Activated T-cell treated with anti-CD3 and anti-CD28 coated beads, Interleukin-2, amount 50 U/mL, for 24 hours (primary cell): ENCODE measurements around the gene TACC2.

ENCODE experiments used
- DNase-seq: peaks from one replicate; pipeline ENCODE4 v3.0.0-alpha.2; 2020
- H3K27ac Mint-ChIP-seq: 2 replicates; pipeline ENCODE4 v1.8.0; 2020; ENCODE audit warnings: mild to moderate bottlenecking, mixed read lengths
- H3K27me3 Mint-ChIP-seq: 2 replicates; pipeline ENCODE4 v1.8.0; 2020; ENCODE audit warnings: mixed read lengths
- H3K36me3 Mint-ChIP-seq: 2 replicates; pipeline ENCODE4 v1.8.0; 2020; ENCODE audit warnings: low read depth, mixed read lengths
- H3K4me1 Mint-ChIP-seq: 2 replicates; pipeline ENCODE4 v1.8.0; 2020; ENCODE audit warnings: low read depth, mixed read lengths
- H3K4me3 Mint-ChIP-seq: 2 replicates; pipeline ENCODE4 v1.8.0; 2020; ENCODE audit warnings: mild to moderate bottlenecking, moderate library complexity, mixed read lengths
- H3K9me3 Mint-ChIP-seq: 2 replicates; pipeline ENCODE4 v1.8.0; 2020; ENCODE audit warnings: mixed read lengths

TACC2 gene

DNA sequence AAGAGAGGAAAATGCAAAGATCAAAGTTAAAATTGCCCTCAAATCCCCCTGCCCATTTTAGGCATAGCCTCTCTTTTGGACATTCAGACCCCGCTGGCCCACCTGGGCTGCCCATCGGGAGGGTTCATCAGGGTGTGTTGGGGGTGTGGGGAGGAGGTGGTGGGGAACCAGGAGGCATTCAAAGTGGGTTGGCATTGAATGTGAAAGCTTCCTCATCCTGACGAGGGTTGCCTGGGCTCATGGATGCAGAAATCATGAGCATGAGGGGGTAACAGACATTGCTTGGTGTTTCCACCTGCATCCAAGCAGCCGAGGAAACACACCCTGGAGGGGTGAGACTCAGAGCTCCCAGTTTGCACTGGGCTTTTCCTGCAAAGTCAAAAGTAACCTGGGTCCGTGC, 302.8 kb downstream of the TACC2 start:
- no peak for DNase-seq
- peaks cover 3% of the 10 kb centered on the region for H3K27me3 Mint-ChIP-seq
- no peaks in the 10 kb centered on the region for H3K36me3 Mint-ChIP-seq
- no peaks in the 10 kb centered on the region for H3K9me3 Mint-ChIP-seq
- H3K27ac Mint-ChIP-seq: no peak overlapping the region
- peaks cover 9% of the 10 kb centered on the region for H3K4me1 Mint-ChIP-seq
- no peak overlapping the region for H3K4me3 Mint-ChIP-seq

DNA sequence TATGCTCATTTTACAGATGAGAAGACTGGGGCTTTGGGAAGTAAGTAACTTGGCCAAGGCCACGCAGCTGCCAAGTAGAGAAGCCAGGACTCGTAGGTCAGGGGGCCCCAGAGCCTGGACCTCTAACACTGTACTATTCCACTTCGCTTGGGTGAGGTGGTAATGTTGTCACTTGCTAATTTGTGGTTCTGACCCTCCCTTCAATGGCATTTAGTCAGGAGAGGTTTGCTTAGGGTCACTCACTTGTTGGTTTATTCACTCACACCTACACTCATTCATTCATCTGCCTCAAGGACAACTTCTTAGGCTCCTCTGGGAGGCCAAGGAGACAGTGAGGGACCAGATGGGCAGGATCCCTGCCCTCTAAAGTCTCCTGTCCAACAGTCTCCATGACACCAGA, 303.4 kb downstream of the TACC2 start:
- no peak overlapping the region for H3K27ac Mint-ChIP-seq
- H3K36me3 Mint-ChIP-seq: no peaks in the 10 kb centered on the region
- no peak for DNase-seq
- H3K9me3 Mint-ChIP-seq: no peaks in the 10 kb centered on the region
- peaks cover 9% of the 10 kb centered on the region for H3K4me1 Mint-ChIP-seq
- H3K4me3 Mint-ChIP-seq: no peak overlapping the region
- H3K27me3 Mint-ChIP-seq: peaks cover 3% of the 10 kb centered on the region

DNA sequence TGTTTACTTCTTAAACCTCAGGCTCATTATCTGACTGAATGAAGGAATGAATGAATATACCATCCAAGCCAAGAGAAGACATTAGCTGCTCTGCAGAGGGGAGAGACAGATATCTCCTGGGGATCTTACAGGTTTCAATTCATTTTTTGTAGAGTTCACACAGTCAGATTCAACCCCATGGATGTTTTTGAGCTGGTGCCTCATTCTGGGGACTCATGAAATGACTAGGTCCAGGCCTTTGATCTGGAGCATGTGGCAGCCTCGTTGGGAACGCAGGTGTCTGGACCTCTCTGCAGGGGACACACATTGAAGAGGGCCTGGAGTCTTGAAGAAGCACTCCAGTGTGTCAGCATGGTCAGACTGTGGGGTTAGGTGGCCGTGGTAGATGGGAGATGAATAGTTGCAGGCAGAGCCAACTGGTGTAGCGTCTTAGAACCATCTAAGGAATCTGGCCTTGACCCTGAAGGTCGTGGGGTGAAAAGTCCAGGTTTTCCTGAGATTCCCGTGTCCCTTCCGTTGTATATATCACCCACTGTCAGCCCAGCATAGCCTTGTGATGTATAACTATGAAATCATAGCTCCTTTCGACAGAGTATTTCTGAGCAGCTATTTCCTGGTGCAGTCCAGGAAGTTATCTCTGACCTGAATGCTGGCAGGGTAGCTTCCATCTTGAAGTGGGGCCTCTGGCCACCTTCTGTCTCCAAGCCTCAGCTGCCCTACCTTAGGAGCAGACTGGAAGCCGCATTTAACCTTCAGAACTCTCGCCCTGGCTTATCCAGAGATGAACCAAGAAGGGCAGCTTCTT, 304.4 kb downstream of the TACC2 start:
- Mint-ChIP-seq H3K4me3 (no peak overlapping the region), H3K27me3 (no peaks in the 10 kb centered on the region), H3K9me3 (no peaks in the 10 kb centered on the region), H3K27ac (no peak overlapping the region), H3K36me3 (no peaks in the 10 kb centered on the region), H3K4me1 (peaks cover 9% of the 10 kb centered on the region)
- no peak for DNase-seq

- no peak overlapping the region for H3K27ac Mint-ChIP-seq
These were observed 305.0 kb downstream of the TACC2 start for GRCh38 chr10:122293961-122294380.

DNA sequence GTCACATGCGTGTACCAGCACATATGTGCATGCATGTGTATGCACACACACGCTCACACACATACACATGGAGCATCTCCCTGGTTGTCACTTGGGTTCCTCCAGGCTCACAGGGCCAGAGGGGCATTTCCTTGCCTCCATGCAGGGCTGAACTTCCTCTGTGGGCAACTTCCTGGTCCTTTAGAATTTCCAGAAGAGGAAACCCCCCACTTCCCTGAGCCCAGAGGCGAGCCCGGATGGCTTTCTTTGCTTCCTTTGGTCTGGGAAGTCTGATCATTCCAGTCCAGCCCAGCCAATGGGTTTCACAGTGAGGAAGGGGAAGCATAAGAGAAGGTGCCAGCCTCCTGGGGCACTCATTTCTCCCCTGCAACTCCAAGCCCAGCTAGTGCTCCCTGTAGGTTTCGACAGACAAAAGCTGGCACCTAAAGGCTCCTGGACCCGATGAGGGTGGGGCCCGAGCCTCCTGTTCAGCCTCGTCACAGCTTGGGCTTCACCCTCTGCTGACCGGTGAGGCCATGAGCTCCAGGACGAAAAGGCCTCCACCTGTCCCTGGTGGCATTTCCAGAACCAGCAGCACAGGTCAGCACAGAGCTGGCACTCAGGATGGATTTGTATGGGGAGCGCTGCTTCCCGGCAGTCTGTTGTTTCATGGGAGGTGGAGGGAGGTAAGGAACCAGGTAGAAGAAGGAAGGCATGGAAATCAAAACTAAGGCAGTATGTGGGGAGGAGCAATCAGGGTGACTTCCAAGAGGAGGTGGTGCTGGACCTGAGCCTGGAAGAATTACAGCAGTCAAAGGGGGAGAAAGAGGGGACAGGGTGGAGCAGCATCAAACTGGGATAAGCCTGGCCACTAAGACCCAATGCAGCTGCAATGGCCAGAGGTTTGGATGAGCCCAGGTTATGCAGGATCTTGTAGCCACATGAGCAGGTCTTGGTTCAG, 305.8 kb downstream of the TACC2 start:
- DNase-seq: no peak
- Mint-ChIP-seq H3K9me3 (no peaks in the 10 kb centered on the region), H3K36me3 (no peaks in the 10 kb centered on the region), H3K27me3 (no peaks in the 10 kb centered on the region), H3K4me3 (no peak overlapping the region), H3K27ac (no peak overlapping the region), H3K4me1 (peaks cover 11% of the 10 kb centered on the region)

More at GRCh38 chr10:122293961-122294380, 305.0 kb downstream of the TACC2 start:
- Mint-ChIP-seq H3K36me3 (no peaks in the 10 kb centered on the region), H3K27me3 (no peaks in the 10 kb centered on the region), H3K4me3 (no peak overlapping the region), H3K9me3 (no peaks in the 10 kb centered on the region), H3K4me1 (peaks cover 11% of the 10 kb centered on the region)
- no peak for DNase-seq

- H3K4me1 Mint-ChIP-seq: peaks cover 11% of the 10 kb centered on the region
- no peaks in the 10 kb centered on the region for H3K27me3 Mint-ChIP-seq
- no peak overlapping the region for H3K4me3 Mint-ChIP-seq
- DNase-seq: no peak
- no peak overlapping the region for H3K27ac Mint-ChIP-seq
- H3K36me3 Mint-ChIP-seq: no peaks in the 10 kb centered on the region
- H3K9me3 Mint-ChIP-seq: no peaks in the 10 kb centered on the region
These were observed 306.5 kb downstream of the TACC2 start for GRCh38 chr10:122295451-122295809.

- Mint-ChIP-seq H3K9me3 (no peaks in the 10 kb centered on the region), H3K27me3 (peaks cover 1% of the 10 kb centered on the region), H3K4me3 (no peak overlapping the region), H3K36me3 (no peaks in the 10 kb centered on the region), H3K4me1 (peaks cover 11% of the 10 kb centered on the region), H3K27ac (no peak overlapping the region)
- no peak for DNase-seq
These were observed 307.6 kb downstream of the TACC2 start for GRCh38 chr10:122296363-122297120.

DNA sequence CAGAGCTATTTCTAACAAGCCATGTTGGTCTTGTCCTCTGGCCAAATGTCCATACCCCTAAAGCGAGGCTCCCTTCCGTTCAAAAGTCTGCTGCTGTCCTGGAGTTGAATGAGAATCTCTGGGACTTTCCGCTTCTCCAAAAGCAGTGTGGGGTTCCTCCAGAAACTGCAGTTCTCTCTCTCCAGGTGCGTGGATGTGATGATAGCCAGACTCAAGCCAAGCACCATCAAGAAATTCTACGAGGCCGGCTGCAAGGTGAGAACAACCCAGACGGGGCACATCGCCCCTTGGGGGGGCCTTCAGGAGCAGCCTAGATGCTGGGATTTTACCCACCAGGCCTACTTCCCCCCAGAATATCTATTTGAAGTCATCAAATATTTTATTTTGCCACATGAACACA, 308.6 kb downstream of the TACC2 start:
- Mint-ChIP-seq H3K27me3 (peaks cover 3% of the 10 kb centered on the region), H3K36me3 (no peaks in the 10 kb centered on the region), H3K9me3 (no peaks in the 10 kb centered on the region), H3K4me3 (no peak overlapping the region), H3K27ac (no peak overlapping the region), H3K4me1 (peaks cover 11% of the 10 kb centered on the region)
- no peak for DNase-seq

- Mint-ChIP-seq H3K36me3 (no peaks in the 10 kb centered on the region), H3K27ac (no peak overlapping the region), H3K4me1 (peaks cover 10% of the 10 kb centered on the region), H3K9me3 (no peaks in the 10 kb centered on the region), H3K4me3 (no peak overlapping the region), H3K27me3 (peaks cover 3% of the 10 kb centered on the region)
- DNase-seq: no peak
These were observed 309.2 kb downstream of the TACC2 start for GRCh38 chr10:122298206-122298597.

GRCh38 chr10:122298598-122299301, 309.8 kb downstream of the TACC2 start:
- Mint-ChIP-seq H3K4me1 (peaks cover 8% of the 10 kb centered on the region), H3K36me3 (no peaks in the 10 kb centered on the region), H3K27me3 (peaks cover 3% of the 10 kb centered on the region), H3K4me3 (no peak overlapping the region), H3K9me3 (no peaks in the 10 kb centered on the region), H3K27ac (no peak overlapping the region)
- peak; percentile 77 for DNase-seq

- H3K4me3 Mint-ChIP-seq: no peak overlapping the region
- no peaks in the 10 kb centered on the region for H3K9me3 Mint-ChIP-seq
- no peak for DNase-seq
- no peak overlapping the region for H3K27ac Mint-ChIP-seq
- H3K36me3 Mint-ChIP-seq: no peaks in the 10 kb centered on the region
- peaks cover 3% of the 10 kb centered on the region for H3K27me3 Mint-ChIP-seq
- H3K4me1 Mint-ChIP-seq: peaks cover 8% of the 10 kb centered on the region
These were observed 310.6 kb downstream of the TACC2 start for GRCh38 chr10:122299423-122300075.

DNA sequence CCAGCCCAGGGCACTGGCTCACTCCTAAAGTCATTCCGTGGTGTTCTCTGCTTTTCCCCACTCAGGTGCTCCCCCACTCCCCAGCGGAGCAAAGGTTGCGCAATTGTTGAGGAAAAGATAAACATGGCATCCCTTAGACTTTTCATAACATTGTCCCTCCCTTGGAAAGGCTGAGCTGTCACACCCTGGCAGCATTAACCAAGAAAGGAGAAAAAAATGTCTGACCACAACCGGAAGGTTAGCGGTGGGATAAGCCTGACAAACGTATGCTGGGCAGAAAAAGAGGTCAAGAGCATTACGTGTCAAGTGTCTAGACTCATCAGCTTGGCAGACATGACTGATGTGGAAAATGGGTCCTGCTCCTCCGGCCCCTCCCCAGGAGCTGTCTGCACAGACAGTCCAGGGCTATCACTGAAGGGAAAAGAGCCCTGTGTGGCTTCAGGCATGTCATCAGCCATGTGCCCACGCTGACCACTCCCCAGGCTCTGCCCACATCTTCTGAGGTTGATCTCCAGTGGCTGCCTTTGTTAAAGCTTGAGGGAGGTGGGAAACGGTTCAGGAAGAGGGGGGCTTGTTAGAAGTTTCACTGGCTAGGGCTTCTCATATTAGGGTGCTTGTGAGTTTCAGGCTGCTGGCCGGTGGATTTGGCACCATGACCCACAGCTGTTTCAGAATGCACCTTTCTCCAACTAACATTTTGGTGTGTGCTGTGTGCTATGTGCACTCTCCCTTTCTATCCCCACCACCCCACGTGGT, 312.3 kb downstream of the TACC2 start:
- Mint-ChIP-seq H3K9me3 (no peaks in the 10 kb centered on the region), H3K36me3 (no peaks in the 10 kb centered on the region), H3K27me3 (peaks cover 3% of the 10 kb centered on the region), H3K4me1 (peaks cover 2% of the 10 kb centered on the region), H3K4me3 (no peak overlapping the region), H3K27ac (no peak overlapping the region)
- DNase-seq: no peak

GRCh38 chr10:122301811-122302115, 312.8 kb downstream of the TACC2 start:
- Mint-ChIP-seq H3K27me3 (peaks cover 3% of the 10 kb centered on the region), H3K9me3 (no peaks in the 10 kb centered on the region), H3K4me3 (no peak overlapping the region), H3K27ac (no peak overlapping the region), H3K36me3 (no peaks in the 10 kb centered on the region), H3K4me1 (peaks cover 2% of the 10 kb centered on the region)
- no peak for DNase-seq
